Endodermal cell (in vitro differentiated cells): ENCODE measurements around the gene MTOR. TPM values are rescaled to one million over a fixed set of nuclear protein-coding genes. Genes with fewer than 3 reads are reported as not detected.
"Not testable (repeated sequence)": the region's sequence is repeated elsewhere in the genome, so short reads cannot be mapped to it uniquely, and the experiment has no call there.

Experiments used
- DNase-seq: peaks from one replicate; pipeline ENCODE4 v3.0.0-alpha.2; 2017
- H3K27ac ChIP-seq: 2 replicates; pipeline ENCODE4 v1.5.1; 2013; ENCODE audit warnings: mild to moderate bottlenecking, low read depth, low read length, moderate library complexity
- H3K27me3 ChIP-seq: 2 replicates; pipeline ENCODE4 v1.6.1; 2013; ENCODE audit warnings: mild to moderate bottlenecking, low read length, moderate library complexity; ENCODE audit not compliant: insufficient read depth, control insufficient read depth, poor library complexity, severe bottlenecking
- H3K36me3 ChIP-seq: 2 replicates; pipeline ENCODE4 v1.7.0; 2013; ENCODE audit warnings: mild to moderate bottlenecking, low read length, moderate library complexity; ENCODE audit not compliant: control insufficient read depth, insufficient read depth
- H3K4me1 ChIP-seq: one replicate; pipeline ENCODE4 v1.7.0; 2013; ENCODE audit warnings: low read length; ENCODE audit not compliant: control insufficient read depth, insufficient read depth
- H3K4me3 ChIP-seq: 2 replicates; pipeline ENCODE4 v1.5.1; 2013; ENCODE audit warnings: mild to moderate bottlenecking, low read length, moderate library complexity
- H3K9ac ChIP-seq: 2 replicates; pipeline ENCODE4 v1.6.1; 2013; ENCODE audit warnings: mild to moderate bottlenecking, low read length, moderate library complexity; ENCODE audit not compliant: poor library complexity, severe bottlenecking; ENCODE audit errors: extremely low read depth
- H3K9me3 ChIP-seq: 2 replicates; pipeline ENCODE4 v1.6.1; 2013; ENCODE audit warnings: mild to moderate bottlenecking, low read length, moderate library complexity; ENCODE audit not compliant: control insufficient read depth
- H3K27ac Mint-ChIP-seq: 2 replicates; pipeline ENCODE4 v1.8.0; 2020; ENCODE audit warnings: mixed read lengths
- H3K27me3 Mint-ChIP-seq: 2 replicates; pipeline ENCODE4 v1.8.0; 2021; ENCODE audit warnings: mild to moderate bottlenecking, mixed read lengths; ENCODE audit not compliant: insufficient read depth
- H3K36me3 Mint-ChIP-seq: 2 replicates; pipeline ENCODE4 v1.8.0; 2020; ENCODE audit warnings: low read depth, mixed read lengths
- H3K4me1 Mint-ChIP-seq: 2 replicates; pipeline ENCODE4 v1.8.0; 2020; ENCODE audit warnings: mixed read lengths
- H3K4me3 Mint-ChIP-seq: 2 replicates; pipeline ENCODE4 v1.8.0; 2020; ENCODE audit warnings: mild to moderate bottlenecking, moderate library complexity, mixed read lengths
- H3K9me3 Mint-ChIP-seq: 2 replicates; pipeline ENCODE4 v1.8.0; 2020; ENCODE audit warnings: mild to moderate bottlenecking, mixed read lengths
- CTCF ChIP-seq: fragments of 200-600 bp; sonication (generic); conservative IDR thresholded peaks from 2 replicates; pipeline ENCODE4 v1.5.0; 2021; ENCODE audit warnings: antibody characterized with exemption, mild to moderate bottlenecking
- WGBS, 2 experiments: methylation state at CpG; one replicate each; pipeline versions ENCODE4 v1.1.5 to v1.1.7; 2013; ENCODE audit warnings: missing lambda C conversion rate in 2 of 2, mixed read lengths in 1 of 2; ENCODE audit not compliant: insufficient coverage in 1 of 2, insufficient read length in 1 of 2; 5-methylcytosine and 5-hydroxymethylcytosine counted together
- total RNA-seq, 2 donors: library from RNA; stranded (reverse); fragmentation: NEBNext Ultra II Directional in 1 of 2; extraction: Animal tissue kit (Norgen Biotek cat#: 25700) in 1 of 2; gene quantifications; 2 replicates in 1 of 2; 3 replicates in 1 of 2; pipeline ENCODE4 v1.2.1, GENCODE V29; 2021

MTOR gene
- total RNA-seq, 2 donors from 2014 or later, result 69.0 to 78.3 TPM

- no peaks in the 10 kb centered on the region for H3K9me3 ChIP-seq
- no peak for TF ChIP-seq CTCF
- 96 to 97% methylated on average over 3 of the region's 3 CpGs for WGBS, 2 experiments
- H3K9ac ChIP-seq, result no peak overlapping the region
- Mint-ChIP-seq H3K36me3 (peaks cover 60% of the 10 kb centered on the region), H3K9me3 (no peaks in the 10 kb centered on the region), H3K4me3 (no peak overlapping the region), H3K27ac (no peak overlapping the region), H3K4me1 (peaks cover 5% of the 10 kb centered on the region), H3K27me3 (no peaks in the 10 kb centered on the region)
- H3K36me3 ChIP-seq, result peaks cover 77% of the 10 kb centered on the region
- no peak overlapping the region for H3K27ac ChIP-seq
- no peak for DNase-seq
- H3K4me3 ChIP-seq, result no peak overlapping the region
- H3K4me1 ChIP-seq, result no peaks in the 10 kb centered on the region
- H3K27me3 ChIP-seq, result no peaks in the 10 kb centered on the region
These were observed 197.4 kb downstream of the MTOR start for GRCh38 chr1:11064942-11065341.

- H3K4me3 ChIP-seq, H3K27ac Mint-ChIP-seq, H3K27me3 ChIP-seq, H3K9ac ChIP-seq, H3K4me1 ChIP-seq, H3K27ac ChIP-seq, H3K4me3 Mint-ChIP-seq, H3K9me3 ChIP-seq, H3K4me1 Mint-ChIP-seq, H3K27me3 Mint-ChIP-seq, H3K9me3 Mint-ChIP-seq: not testable (repeated sequence)
- peaks cover 68% of the 10 kb centered on the region for H3K36me3 ChIP-seq
- peak; percentile 55 for TF ChIP-seq CTCF
- H3K36me3 Mint-ChIP-seq, result peaks cover 52% of the 10 kb centered on the region
- WGBS, 2 experiments, result 93 to 96% methylated on average over 11 to 18 of the region's 18 CpGs
- DNase-seq, result peak; percentile 75
These were observed 198.3 kb downstream of the MTOR start for GRCh38 chr1:11063937-11064537.

GRCh38 chr1:11062965-11063401 lies 199.4 kb downstream of the MTOR start:
- no peak overlapping the region for H3K4me3 ChIP-seq
- Mint-ChIP-seq H3K27ac (no peak overlapping the region), H3K9me3 (no peaks in the 10 kb centered on the region), H3K4me1 (peaks cover 5% of the 10 kb centered on the region), H3K36me3 (peaks cover 46% of the 10 kb centered on the region), H3K27me3 (no peaks in the 10 kb centered on the region), H3K4me3 (no peak overlapping the region)
- TF ChIP-seq CTCF, result no peak
- no peak overlapping the region for H3K9ac ChIP-seq
- H3K27ac ChIP-seq, result no peak overlapping the region
- no peaks in the 10 kb centered on the region for H3K27me3 ChIP-seq
- 87 to 96% methylated on average over 2 to 3 of the region's 3 CpGs for WGBS, 2 experiments
- H3K4me1 ChIP-seq, result peaks cover 3% of the 10 kb centered on the region
- H3K9me3 ChIP-seq, result no peaks in the 10 kb centered on the region
- H3K36me3 ChIP-seq, result peaks cover 59% of the 10 kb centered on the region
- no peak for DNase-seq
